Esophagus squamous epithelium (tissue), 4 donors: ENCODE measurements around the gene GNG8.

Source experiments
- CTCF ChIP-seq, 6 experiments: fragments of 450-650 bp in 4 of 6; fragments of 200-600 bp in 2 of 6; sonication (generic) in 2 of 6; IDR thresholded peaks; one replicate each; pipeline ENCODE4 v1.5.1; 2016 to 2019; ENCODE audit warnings: antibody characterized with exemption in 6 of 6, mild to moderate bottlenecking in 4 of 6, moderate library complexity in 4 of 6
- POLR2A ChIP-seq, 4 donors: fragments of 450-650 bp; IDR thresholded peaks; one replicate each; pipeline ENCODE4 v1.6.1; 2017; ENCODE audit warnings: antibody characterized with exemption in 4 of 4, mild to moderate bottlenecking in 4 of 4, moderate library complexity in 3 of 4

GRCh38 chr19:46604781-46605355 is 31.1 kb downstream of the GNG8 start:
- TF ChIP-seq POLR2A (IDR thresholded peaks at IDR 0.05) (no peak), CTCF (IDR thresholded peaks at IDR 0.05) (no peak)
